ENCODE results near the gene ANOS1.

- TF ChIP-seq EZH2 (IDR thresholded peaks at IDR 0.05) (no peak), FOXP2 (optimal IDR thresholded peaks at IDR 0.05; ENCODE audit: control extremely low read depth, extremely low read length, insufficient read depth) (no peak), POLR2AphosphoS5 (IDR thresholded peaks at IDR 0.05; ENCODE audit: borderline replicate concordance, low read depth, low read length) (no peak)
Measured at GRCh38 chrX:8520791-8521190, 211.1 kb downstream of the ANOS1 start.
